GM10248 (cell line): ENCODE results near the gene TCF7L2.

Experiments used
- CTCF ChIA-PET: fragments of 300-600 bp; sonication (Branson Sonifier 250); formaldehyde crosslinking; extraction: SDS; loops from one replicate; lab custom pipeline; 2021; ENCODE audit warnings: antibody characterized with exemption; lab: Yijun Ruan, JAX
- POLR2A ChIA-PET: fragments of 350-650 bp; sonication (Branson Sonifier 250); formaldehyde crosslinking; extraction: SDS; loops from one replicate; lab custom pipeline; 2020; ENCODE audit warnings: antibody characterized with exemption; lab: Yijun Ruan, JAX
- DNase-seq: peaks from one replicate; pipeline ENCODE4 v3.0.0; 2012; ENCODE audit errors: extremely low spot score
- TF ChIP-seq, protein P1 (sequence below): IDR thresholded peaks from 2 replicates; pipeline ENCODE4 v1.5.1; 2012; ENCODE audit warnings: mild to moderate bottlenecking, low read depth; ENCODE audit errors: extremely low read depth, missing control alignments, control extremely low read depth

The TCF7L2 gene

DNA sequence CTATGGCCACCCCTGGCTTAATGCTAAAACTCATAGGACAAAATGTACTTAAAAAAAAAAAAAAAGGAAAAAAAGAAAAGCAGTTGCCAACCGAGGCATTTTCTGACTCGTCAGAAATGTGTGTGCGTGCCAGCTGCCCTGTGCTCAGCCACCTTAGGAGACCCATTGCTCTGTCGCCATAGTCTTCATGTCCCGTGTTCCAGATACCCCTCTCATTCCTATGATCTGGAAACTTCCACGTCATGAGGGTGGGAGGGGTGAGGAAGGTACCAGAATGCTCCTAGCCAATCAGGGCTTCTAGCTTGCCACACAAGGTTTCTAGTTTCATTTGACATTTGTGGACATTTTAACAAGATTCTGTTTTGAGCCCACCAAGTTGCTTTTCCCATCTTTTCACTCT lies 212.9 kb downstream of the TCF7L2 start:
- TF ChIP-seq, protein P1, sequence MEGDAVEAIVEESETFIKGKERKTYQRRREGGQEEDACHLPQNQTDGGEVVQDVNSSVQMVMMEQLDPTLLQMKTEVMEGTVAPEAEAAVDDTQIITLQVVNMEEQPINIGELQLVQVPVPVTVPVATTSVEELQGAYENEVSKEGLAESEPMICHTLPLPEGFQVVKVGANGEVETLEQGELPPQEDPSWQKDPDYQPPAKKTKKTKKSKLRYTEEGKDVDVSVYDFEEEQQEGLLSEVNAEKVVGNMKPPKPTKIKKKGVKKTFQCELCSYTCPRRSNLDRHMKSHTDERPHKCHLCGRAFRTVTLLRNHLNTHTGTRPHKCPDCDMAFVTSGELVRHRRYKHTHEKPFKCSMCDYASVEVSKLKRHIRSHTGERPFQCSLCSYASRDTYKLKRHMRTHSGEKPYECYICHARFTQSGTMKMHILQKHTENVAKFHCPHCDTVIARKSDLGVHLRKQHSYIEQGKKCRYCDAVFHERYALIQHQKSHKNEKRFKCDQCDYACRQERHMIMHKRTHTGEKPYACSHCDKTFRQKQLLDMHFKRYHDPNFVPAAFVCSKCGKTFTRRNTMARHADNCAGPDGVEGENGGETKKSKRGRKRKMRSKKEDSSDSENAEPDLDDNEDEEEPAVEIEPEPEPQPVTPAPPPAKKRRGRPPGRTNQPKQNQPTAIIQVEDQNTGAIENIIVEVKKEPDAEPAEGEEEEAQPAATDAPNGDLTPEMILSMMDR: no peak
- CTCF ChIA-PET: interaction anchor here (1.4 kb wide), 1 partner anchor 56 kb away, joined by 3 read pairs; no protein-coding TSS in a partner anchor
- POLR2A ChIA-PET: no interaction called here
- DNase-seq: no peak

DNA sequence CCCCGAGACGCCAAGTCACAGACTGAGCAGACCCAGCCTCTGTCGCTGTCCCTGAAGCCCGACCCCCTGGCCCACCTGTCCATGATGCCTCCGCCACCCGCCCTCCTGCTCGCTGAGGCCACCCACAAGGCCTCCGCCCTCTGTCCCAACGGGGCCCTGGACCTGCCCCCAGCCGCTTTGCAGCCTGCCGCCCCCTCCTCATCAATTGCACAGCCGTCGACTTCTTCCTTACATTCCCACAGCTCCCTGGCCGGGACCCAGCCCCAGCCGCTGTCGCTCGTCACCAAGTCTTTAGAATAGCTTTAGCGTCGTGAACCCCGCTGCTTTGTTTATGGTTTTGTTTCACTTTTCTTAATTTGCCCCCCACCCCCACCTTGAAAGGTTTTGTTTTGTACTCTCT lies 215.6 kb downstream of the TCF7L2 start:
- CTCF ChIA-PET: interaction anchor here (1.4 kb wide), 1 partner anchor 12 kb away, joined by 3 read pairs; no protein-coding TSS in a partner anchor
- POLR2A ChIA-PET: no interaction called here

DNA sequence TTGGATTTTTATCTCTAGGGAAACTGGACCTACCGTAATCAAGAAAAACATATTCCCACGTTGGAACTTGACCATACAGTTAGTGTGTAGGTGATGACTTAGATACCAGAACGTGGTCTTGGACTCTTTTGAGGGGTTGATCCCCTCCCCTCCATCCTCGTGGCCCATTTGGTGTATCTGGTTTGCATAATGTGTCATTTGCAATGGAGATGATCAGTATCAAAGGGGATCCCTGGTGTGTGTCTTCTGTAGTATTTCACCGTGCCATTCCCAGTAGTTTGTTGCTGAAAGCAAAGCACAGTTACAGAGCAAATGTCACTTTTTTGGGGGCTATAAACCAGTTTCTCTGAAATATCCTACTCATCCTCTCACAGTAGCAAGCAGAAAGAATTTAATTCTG lies 217.7 kb downstream of the TCF7L2 start:
- TF ChIP-seq, protein P1: no peak
- POLR2A ChIA-PET: no interaction called here
- CTCF ChIA-PET: no interaction called here
- no peak for DNase-seq

More for the DNA sequence above, 215.6 kb downstream of the TCF7L2 start:
- no peak for DNase-seq
- TF ChIP-seq, protein P1: no peak

DNA sequence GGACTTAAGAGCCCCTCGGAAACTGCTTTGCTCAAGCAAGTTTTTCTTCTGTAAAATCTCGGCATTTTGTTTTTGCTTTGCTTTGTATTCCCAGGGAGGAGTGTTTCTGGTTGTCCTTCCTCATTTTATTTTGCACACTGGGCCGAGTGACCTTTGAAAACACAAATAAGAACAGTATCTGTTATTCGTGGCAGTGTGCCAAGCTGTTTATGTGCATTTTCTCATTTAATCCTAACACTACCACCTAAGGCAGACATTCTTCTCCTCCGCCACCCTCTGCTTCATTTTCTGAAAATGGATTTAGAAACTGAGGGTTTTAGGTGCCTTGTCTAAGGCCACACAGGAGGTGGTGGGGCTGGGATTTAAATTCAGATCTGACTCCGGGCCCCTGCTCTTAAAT lies 218.5 kb downstream of the TCF7L2 start:
- CTCF ChIA-PET: no interaction called here
- DNase-seq: no peak
- TF ChIP-seq, protein P1: no peak
- POLR2A ChIA-PET: no interaction called here

DNA sequence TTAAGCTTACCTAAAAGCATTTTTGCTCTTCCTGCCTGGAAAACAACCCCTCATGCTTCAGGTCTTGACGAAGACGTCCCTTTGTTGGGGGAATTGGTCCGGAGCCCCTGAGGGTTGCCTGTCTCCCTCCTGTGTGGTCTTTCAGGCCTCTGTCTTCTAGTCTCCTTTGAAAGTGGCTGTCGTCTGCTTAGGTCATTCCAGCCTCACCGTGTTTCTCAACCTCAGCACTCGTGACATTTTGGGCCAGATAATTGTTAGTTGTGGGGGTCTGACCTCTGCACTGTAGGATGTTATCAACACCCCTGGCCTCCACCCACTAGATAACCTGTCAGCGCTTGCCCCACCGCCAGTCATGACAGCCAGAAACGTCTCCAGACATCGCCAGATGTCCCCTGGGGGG lies 219.1 kb downstream of the TCF7L2 start:
- CTCF ChIA-PET: no interaction called here
- DNase-seq: no peak
- POLR2A ChIA-PET: no interaction called here
- TF ChIP-seq, protein P1: no peak

DNA sequence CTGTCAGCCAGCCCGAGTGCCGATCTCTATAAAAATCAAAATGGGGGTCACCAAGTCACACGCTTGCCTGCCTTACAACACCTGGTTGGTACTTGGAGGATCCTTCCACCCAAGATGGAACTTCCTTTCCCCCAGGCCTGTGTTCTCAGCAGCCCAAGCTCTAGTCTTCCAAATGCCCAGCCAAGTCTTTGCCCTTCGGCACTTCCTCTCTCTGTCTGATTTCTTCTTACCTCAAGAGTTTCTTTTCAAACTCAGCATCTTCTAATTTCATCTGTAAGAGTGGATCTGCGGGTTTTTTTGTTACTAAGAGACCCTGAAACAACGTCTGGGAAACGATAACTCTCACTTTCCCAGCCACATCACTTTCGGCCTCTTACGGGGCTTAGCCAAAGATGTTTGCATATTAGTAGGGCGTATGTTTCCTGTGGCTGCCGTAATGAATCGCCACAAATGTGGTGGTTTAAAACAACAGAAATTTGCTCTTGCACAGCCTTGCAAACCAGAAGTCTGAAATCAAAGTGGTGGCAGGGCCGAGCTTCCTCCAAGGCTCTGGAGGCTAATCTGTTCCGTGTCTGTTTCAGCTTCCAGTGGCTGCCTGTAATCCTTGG lies 219.9 kb downstream of the TCF7L2 start:
- POLR2A ChIA-PET: no interaction called here
- CTCF ChIA-PET: no interaction called here
- TF ChIP-seq, protein P1: no peak
- peak; percentile 34 for DNase-seq

DNA sequence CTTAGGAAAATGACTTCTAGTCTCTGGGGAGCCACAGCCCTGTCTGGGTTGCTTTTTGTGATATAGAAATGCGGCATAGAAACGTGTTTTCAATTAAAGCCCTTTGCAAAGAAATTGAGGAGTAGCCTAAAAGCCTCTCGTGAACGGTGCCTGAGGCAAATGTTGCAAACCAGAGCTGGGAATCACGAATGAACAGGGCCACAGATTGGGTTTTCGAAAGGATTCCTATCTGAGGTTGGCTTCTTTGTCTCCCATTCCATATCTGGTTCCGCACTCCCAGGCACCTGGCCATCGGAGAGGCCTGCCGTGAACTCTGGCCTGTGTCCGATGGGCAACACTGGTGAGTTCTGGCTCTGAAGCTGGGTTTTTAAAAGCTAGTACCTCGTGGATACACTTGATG lies 221.6 kb downstream of the TCF7L2 start:
- TF ChIP-seq, protein P1: no peak
- ChIA-PET CTCF (no interaction called here), POLR2A (no interaction called here)
- no peak for DNase-seq
